ENCODE measurements around the gene ITPR2.
"Not testable (repeated sequence)": the region's sequence is repeated elsewhere in the genome, so short reads cannot be mapped to it uniquely, and the experiment has no call there.

Gene ITPR2

GRCh38 chr12:26834503-26835060 is 1.6 kb upstream of the ITPR2 start:
- H3K27ac Mint-ChIP-seq, H3K27me3 Mint-ChIP-seq, H3K9me3 Mint-ChIP-seq, H3K4me3 Mint-ChIP-seq, H3K36me3 Mint-ChIP-seq: not testable (repeated sequence)
- H3K4me1 Mint-ChIP-seq, result peaks cover 31% of the 10 kb centered on the region

DNA sequence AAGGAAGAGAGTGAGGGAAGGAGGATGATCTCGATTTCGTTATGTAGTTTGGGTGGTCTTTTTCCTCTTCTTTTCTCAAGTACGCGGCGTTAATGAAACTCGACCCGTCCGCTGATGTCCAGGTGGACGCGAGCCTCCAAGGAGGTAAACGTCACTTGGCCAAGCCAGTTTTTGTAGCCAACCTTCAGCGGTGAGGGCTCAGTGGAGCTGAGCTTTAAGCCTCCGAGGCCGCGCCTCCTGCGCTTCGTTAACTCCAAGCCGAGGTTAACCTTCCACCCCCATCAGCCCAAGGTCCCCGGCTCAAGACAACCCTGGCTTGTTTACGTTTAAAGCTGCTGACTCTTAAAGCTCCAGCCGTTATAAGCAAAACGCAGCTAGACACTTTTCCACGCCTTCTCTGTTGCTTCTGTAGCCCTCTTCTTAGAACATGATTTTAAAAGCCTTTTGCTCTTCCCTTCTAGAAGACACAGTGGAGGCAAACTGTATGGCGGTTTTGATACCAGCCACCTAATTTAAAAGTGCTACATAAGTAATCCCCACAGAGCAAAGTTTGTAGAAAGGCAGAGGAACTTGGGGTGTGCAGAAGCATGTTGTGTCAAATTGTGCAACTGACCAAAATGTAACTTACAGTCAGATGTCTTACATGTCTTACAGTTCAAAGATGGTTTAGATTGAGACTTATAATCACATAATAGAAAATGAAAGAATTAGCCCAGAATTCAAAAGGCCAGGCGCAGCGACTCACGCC is 923 bp upstream of the ITPR2 start:
- no peaks in the 10 kb centered on the region for H3K27me3 Mint-ChIP-seq
- peaks cover 2% of the 10 kb centered on the region for H3K36me3 Mint-ChIP-seq
- peak overlapping the region; percentile 99 for H3K4me3 Mint-ChIP-seq
- H3K27ac Mint-ChIP-seq, result peak overlapping the region; percentile 76
- H3K4me1 Mint-ChIP-seq, result peaks cover 36% of the 10 kb centered on the region
- H3K9me3 Mint-ChIP-seq, result no peaks in the 10 kb centered on the region

- no peaks in the 10 kb centered on the region for H3K9me3 Mint-ChIP-seq
- peak overlapping the region; percentile 98 for H3K27ac Mint-ChIP-seq
- H3K4me1 Mint-ChIP-seq, result peaks cover 54% of the 10 kb centered on the region
- no peaks in the 10 kb centered on the region for H3K27me3 Mint-ChIP-seq
- peak overlapping the region; percentile 99 for H3K4me3 Mint-ChIP-seq
- peaks cover 2% of the 10 kb centered on the region for H3K36me3 Mint-ChIP-seq
These were observed 808 bp downstream of the ITPR2 start for GRCh38 chr12:26831951-26832821.

- H3K27ac Mint-ChIP-seq, result peak overlapping the region; percentile 24
- no peaks in the 10 kb centered on the region for H3K27me3 Mint-ChIP-seq
- H3K36me3 Mint-ChIP-seq, result peaks cover 2% of the 10 kb centered on the region
- H3K9me3 Mint-ChIP-seq, result no peaks in the 10 kb centered on the region
- peaks cover 66% of the 10 kb centered on the region for H3K4me1 Mint-ChIP-seq
- H3K4me3 Mint-ChIP-seq, result peak overlapping the region; percentile 82
These were observed 2.0 kb downstream of the ITPR2 start for GRCh38 chr12:26830783-26831551.

GRCh38 chr12:26830363-26830762 is 2.6 kb downstream of the ITPR2 start:
- H3K4me3 Mint-ChIP-seq, result peak overlapping the region; percentile 82
- no peaks in the 10 kb centered on the region for H3K27me3 Mint-ChIP-seq
- H3K9me3 Mint-ChIP-seq, result no peaks in the 10 kb centered on the region
- peaks cover 2% of the 10 kb centered on the region for H3K36me3 Mint-ChIP-seq
- H3K27ac Mint-ChIP-seq, result peak overlapping the region; percentile 24
- H3K4me1 Mint-ChIP-seq, result peaks cover 72% of the 10 kb centered on the region

DNA sequence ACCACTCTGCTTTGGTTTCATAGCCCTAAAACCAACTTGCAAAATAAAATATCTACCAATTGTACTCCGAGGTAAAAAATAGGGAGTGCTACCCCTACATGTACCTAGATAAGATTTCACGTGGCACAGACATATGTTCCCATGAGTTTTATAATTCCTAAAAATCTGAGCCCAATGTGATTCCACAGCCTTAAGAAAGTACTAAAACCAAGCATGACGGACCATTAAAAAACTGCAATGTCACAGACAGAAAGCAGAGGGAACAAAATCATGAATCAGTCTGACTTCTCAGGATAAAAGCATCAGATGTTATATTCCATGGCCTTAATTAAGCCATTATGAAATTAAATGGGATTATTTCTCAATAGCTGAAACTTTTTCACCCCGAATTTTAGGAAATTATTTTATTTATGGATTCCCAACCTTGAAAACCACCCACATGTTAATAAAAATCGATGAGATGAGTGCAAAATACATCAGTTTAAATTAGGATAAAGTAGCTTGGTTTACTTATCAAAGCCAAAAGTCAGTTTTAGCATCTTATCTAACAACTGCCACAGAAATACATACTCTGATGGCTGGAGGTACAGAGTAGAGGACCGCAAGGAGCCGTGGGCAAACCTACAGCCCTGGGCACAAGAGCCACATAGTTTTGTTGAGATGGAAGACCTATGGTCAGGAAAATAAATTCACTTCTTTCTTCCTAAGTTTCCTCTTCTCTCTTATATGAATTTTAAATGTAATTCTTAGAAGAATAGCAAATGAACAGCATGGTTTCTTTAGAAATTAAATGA is 4.5 kb downstream of the ITPR2 start:
- H3K4me1 Mint-ChIP-seq, result peaks cover 74% of the 10 kb centered on the region
- peak overlapping the region; percentile 24 for H3K27ac Mint-ChIP-seq

DNA sequence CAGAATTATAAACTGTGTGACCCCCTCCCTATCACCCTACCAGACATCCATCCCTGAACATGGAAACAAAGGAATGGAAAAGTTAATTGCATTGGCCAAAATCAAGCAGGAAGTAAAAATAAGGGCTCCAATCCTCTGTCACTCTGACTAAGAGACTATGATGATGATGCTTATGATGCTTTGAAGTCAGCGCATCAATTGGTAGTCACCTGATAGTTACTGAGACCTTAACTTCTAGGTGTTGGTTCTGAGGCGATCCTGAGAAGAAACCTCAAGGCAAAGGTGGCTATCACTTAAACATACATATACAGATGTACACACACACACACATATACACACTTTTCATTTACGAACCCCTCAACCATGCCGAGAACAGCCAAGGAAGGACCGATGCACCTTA is 6.6 kb downstream of the ITPR2 start:
- Mint-ChIP-seq H3K4me3 (no peak overlapping the region), H3K9me3 (no peaks in the 10 kb centered on the region), H3K27me3 (no peaks in the 10 kb centered on the region), H3K27ac (no peak overlapping the region), H3K36me3 (peaks cover 4% of the 10 kb centered on the region), H3K4me1 (peaks cover 77% of the 10 kb centered on the region)

More for the DNA sequence above, 4.5 kb downstream of the ITPR2 start:
- Mint-ChIP-seq H3K27me3 (no peaks in the 10 kb centered on the region), H3K9me3 (no peaks in the 10 kb centered on the region), H3K36me3 (peaks cover 2% of the 10 kb centered on the region), H3K4me3 (no peak overlapping the region)

- peaks cover 4% of the 10 kb centered on the region for H3K36me3 Mint-ChIP-seq
- peaks cover 71% of the 10 kb centered on the region for H3K4me1 Mint-ChIP-seq
- H3K27me3 Mint-ChIP-seq, result no peaks in the 10 kb centered on the region
- H3K4me3 Mint-ChIP-seq, result no peak overlapping the region
- no peaks in the 10 kb centered on the region for H3K9me3 Mint-ChIP-seq
- H3K27ac Mint-ChIP-seq, result no peak overlapping the region
These were observed 7.5 kb downstream of the ITPR2 start for GRCh38 chr12:26825459-26826016.

DNA sequence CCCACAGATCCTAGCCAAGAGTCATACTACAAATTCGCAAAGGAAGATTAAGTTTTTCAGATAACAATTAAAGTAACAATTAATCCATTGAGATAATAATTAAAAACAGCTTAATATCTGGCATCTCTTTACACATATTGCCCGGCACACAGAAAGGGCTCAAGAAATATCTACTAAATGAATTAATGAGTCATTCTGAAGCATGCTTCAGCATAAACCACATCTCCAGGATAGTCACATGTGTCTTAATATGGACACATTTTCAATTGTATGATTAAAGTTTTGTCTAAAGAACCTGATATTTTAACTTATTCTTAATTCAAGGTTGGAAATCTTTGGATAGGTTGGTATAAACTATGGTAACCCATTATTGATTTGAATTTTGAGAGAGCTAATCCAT is 9.6 kb downstream of the ITPR2 start:
- H3K4me1 Mint-ChIP-seq, result peaks cover 58% of the 10 kb centered on the region
- H3K9me3 Mint-ChIP-seq, result no peaks in the 10 kb centered on the region
- H3K36me3 Mint-ChIP-seq, result peaks cover 4% of the 10 kb centered on the region
- no peak overlapping the region for H3K27ac Mint-ChIP-seq
- H3K4me3 Mint-ChIP-seq, result no peak overlapping the region
- no peaks in the 10 kb centered on the region for H3K27me3 Mint-ChIP-seq

- Mint-ChIP-seq H3K9me3 (no peaks in the 10 kb centered on the region), H3K4me3 (no peak overlapping the region), H3K27ac (no peak overlapping the region), H3K27me3 (no peaks in the 10 kb centered on the region), H3K4me1 (peaks cover 45% of the 10 kb centered on the region), H3K36me3 (peaks cover 4% of the 10 kb centered on the region)
These were observed 11.0 kb downstream of the ITPR2 start for GRCh38 chr12:26822026-26822425.

- no peak overlapping the region for H3K27ac Mint-ChIP-seq
- no peaks in the 10 kb centered on the region for H3K9me3 Mint-ChIP-seq
- H3K4me3 Mint-ChIP-seq, result no peak overlapping the region
- H3K36me3 Mint-ChIP-seq, result peaks cover 8% of the 10 kb centered on the region
- no peaks in the 10 kb centered on the region for H3K27me3 Mint-ChIP-seq
- peaks cover 43% of the 10 kb centered on the region for H3K4me1 Mint-ChIP-seq
These were observed 11.7 kb downstream of the ITPR2 start for GRCh38 chr12:26821212-26821701.

DNA sequence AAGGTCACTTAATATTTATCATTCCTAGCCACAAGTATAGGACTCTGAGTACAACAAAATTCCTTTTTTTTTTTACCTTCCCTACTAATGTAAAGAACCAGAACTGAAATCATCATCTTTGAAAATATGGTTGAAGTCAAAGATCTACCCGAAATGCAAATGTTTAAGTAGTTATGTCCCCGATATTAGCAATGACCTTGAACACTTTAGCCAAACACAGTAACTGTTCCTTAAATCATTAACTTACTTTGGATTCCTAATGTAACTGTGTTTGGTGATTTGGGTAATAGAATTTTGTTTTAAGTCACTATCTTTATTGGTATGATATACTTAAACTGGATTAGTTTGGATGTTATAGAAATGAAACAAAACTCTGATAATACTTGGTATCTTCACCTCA is 14.4 kb downstream of the ITPR2 start:
- H3K4me3 Mint-ChIP-seq, result no peak overlapping the region
- H3K9me3 Mint-ChIP-seq, result no peaks in the 10 kb centered on the region
- no peaks in the 10 kb centered on the region for H3K27me3 Mint-ChIP-seq
- peaks cover 27% of the 10 kb centered on the region for H3K4me1 Mint-ChIP-seq
- peaks cover 8% of the 10 kb centered on the region for H3K36me3 Mint-ChIP-seq
- H3K27ac Mint-ChIP-seq, result no peak overlapping the region

DNA sequence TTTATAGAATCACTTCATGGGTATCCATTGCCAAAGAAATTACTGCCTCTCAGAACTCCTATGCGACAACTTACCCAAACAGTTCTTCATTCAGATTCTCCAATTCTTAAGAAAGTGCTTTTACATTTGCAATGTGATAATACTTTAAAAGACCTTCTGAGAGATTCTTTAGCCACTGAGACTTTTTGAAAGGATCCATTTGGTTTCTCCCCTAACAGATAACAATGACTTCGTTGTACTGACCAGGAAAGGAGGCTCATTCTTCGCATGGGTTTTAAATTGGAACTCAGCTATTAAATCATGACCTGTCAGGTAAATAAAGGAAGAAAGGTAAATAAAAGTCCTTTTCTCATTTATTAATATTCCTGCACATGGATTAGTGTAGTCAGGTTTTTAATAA is 14.8 kb downstream of the ITPR2 start:
- no peaks in the 10 kb centered on the region for H3K9me3 Mint-ChIP-seq
- no peaks in the 10 kb centered on the region for H3K27me3 Mint-ChIP-seq
- H3K27ac Mint-ChIP-seq, result no peak overlapping the region
- H3K36me3 Mint-ChIP-seq, result peaks cover 5% of the 10 kb centered on the region
- no peak overlapping the region for H3K4me3 Mint-ChIP-seq
- peaks cover 23% of the 10 kb centered on the region for H3K4me1 Mint-ChIP-seq

DNA sequence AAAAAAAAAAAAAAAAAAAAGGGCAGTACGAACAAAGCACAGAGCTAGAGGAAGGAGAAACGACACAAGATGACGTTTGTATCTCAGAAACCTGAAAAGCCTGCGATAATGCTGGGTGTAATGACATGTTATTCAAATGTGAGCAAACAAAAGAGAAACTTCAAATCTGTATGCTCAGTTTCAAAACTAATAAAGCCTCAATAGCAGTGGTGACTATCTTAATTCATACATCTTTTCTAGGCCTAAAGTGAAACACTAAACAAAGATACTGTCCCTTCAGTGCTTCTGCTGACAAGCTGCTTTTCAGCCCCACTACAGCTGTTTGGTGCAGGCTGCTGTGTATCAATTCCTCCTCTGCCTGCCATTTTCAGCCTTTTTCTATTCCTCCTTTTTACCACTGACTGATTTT is 15.8 kb downstream of the ITPR2 start:
- Mint-ChIP-seq H3K9me3 (no peaks in the 10 kb centered on the region), H3K36me3 (peaks cover 6% of the 10 kb centered on the region), H3K27ac (no peak overlapping the region), H3K4me1 (peaks cover 16% of the 10 kb centered on the region), H3K27me3 (no peaks in the 10 kb centered on the region), H3K4me3 (no peak overlapping the region)

Measured in activated naive CD4-positive, alpha-beta T cell treated with anti-CD3 and anti-CD28 coated beads, Interleukin-2, amount 50 U/mL, for 24 hours (primary cell).